UCSD-AML1 (cell line): Measurements from ENCODE around the gene STRIP1.
"Not testable (repeated sequence)": the region's sequence is repeated elsewhere in the genome, so short reads cannot be mapped to it uniquely, and the experiment has no call there.

Experiments used
- DNase-seq: peaks from one replicate; lab custom pipeline; 2025; ENCODE audit not compliant: unreplicated experiment; lab: John Stamatoyannopoulos, UW

Gene STRIP1

GRCh38 chr1:110008971-110009565 is 25.4 kb upstream of the STRIP1 start:
- DNase-seq = no peak

- no peak for DNase-seq
These were observed 22.8 kb upstream of the STRIP1 start for GRCh38 chr1:110011527-110012041.

- DNase-seq = no peak
These were observed 22.2 kb upstream of the STRIP1 start for GRCh38 chr1:110012100-110012780.

DNA sequence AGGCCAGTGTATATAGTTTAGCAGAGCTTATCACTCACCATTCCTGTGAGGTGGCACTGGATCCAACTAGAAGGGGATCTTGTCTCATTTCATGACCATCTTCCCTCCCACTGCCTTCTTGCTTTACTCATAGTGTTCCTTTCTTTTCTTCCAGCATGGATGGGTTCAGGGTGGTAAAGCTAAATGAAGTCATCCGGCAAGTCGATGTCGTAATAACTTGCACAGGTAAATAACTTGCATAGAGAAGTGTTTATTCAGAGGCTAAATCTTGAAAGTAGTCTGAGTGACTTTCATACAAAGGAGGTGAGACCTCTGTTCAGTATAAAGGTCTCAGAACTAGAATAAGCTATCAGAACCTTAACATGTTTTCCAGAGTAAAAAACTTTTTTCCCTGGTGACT is 16.6 kb upstream of the STRIP1 start:
- no peak for DNase-seq

DNA sequence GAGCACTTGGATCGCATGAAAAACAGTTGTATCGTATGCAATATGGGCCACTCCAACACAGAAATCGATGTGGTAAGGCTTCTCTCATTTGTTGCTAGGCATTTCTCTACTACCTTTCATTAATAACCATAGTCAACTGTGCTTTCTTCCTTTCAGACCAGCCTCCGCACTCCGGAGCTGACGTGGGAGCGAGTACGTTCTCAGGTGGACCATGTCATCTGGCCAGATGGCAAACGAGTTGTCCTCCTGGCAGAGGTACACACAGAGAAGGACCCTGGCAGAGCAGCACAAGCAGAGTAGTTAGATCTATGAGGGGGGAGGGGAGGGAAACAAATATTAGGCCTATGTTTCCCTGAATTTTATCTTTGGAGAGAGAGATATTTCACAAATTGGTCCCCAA is 16.0 kb upstream of the STRIP1 start:
- DNase-seq = no peak

GRCh38 chr1:110019770-110020169 is 14.7 kb upstream of the STRIP1 start:
- no peak for DNase-seq

GRCh38 chr1:110021285-110021684 is 13.1 kb upstream of the STRIP1 start:
- no peak for DNase-seq

GRCh38 chr1:110024613-110025012 is 9.8 kb upstream of the STRIP1 start:
- no peak for DNase-seq

DNA sequence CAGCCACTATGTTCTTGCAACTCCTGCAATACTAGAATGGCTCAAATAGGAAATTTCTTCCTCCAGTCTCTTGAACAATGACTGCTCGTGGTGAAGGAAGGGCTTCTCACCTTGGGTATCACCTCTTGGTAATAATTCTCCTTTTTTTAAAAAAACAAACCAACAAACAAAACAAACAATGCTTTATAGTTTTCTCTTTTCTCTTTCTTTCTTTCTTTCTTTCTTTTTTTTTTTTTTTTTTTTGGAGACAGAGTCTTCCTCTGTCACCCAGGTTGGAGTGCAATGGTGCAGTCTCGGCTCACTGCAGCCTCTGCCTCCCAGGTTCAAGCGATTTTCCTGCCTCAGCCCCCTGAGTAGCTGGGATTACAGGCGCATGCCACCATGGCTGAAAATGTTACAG is 3.7 kb upstream of the STRIP1 start:
- not testable (repeated sequence) for DNase-seq

DNA sequence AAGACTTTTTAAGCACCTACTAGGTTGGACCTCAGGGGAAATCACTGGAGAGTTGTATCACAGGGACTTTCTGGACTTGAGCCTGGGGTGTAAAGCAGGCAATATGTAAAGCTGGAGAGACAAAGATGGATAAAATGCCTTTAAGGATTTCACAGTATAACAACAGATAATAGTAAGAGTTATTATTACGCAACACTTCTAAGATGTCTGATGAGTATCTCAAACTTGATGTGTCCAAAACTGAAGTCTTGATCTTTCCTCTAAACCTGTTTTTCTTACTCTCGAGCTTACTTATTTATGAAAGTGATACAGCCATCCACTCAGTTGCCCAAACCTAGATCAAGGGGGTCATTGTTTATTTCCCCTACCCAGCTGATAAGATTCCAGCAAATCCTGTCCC is 2.1 kb upstream of the STRIP1 start:
- DNase-seq = no peak

GRCh38 chr1:110033421-110033820 is 1.0 kb upstream of the STRIP1 start:
- no peak for DNase-seq

DNA sequence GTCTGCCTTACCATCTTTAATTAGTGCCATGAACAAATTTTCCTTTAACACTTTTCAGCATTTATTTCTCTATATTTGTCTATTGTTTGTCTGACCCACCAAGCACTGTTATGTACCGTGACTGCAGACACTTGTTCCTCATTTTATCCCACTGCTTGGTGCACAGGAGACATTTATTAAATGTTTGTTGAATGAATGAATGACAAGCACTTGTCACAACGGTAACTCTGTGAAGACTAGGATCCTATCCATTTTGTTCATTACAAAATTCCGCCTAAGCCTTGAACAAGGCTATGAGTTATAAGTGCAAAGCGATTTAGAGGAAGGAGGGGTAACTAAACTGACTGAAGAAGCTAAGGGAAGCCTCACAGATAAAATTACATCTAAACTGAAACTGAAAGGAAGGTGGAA is 379 bp upstream of the STRIP1 start:
- no peak for DNase-seq

DNA sequence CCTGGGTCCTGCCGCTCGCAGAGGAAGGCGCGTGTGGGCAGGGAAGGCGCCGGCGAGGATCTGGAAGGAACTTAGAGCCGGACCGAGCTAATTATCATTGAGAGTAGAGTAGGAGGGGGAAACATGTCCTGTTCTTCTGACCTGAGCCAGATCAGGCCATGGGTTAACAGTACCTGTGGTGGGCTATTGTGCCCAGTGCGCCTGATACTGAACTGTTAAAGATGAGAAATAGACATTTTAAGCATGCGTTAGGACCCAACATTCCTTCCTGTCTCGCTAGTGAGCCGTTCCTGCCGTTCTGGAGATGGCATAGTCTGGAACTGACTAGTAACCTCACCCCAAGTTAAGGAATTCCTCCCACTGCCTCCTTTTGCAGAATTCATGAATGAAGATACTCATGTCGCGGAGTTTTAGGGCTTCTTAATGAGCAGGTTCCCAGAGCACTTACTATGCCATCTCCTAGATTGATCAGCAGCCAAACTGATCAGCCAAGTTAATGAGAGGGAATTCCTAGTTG is 870 bp downstream of the STRIP1 start:
- no peak for DNase-seq

DNA sequence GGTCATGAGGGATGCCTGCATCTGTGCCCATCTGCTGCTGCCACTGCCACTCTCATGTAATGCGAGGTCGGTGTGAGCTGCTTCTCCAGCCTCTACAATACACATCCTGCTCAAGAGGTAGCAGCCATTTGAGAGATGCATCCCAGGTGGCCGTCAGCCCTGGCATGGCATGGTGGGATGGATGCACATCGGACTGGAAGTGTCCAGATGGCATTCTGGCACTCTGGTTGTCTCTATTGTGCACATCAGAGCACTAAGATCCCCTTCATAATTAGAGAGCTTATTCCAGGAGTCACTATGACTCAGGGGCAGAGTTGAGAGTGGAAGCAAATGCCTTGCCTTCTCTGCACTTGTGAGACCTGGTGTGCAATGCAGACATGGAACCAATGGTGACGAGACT is 3.8 kb downstream of the STRIP1 start:
- no peak for DNase-seq

DNA sequence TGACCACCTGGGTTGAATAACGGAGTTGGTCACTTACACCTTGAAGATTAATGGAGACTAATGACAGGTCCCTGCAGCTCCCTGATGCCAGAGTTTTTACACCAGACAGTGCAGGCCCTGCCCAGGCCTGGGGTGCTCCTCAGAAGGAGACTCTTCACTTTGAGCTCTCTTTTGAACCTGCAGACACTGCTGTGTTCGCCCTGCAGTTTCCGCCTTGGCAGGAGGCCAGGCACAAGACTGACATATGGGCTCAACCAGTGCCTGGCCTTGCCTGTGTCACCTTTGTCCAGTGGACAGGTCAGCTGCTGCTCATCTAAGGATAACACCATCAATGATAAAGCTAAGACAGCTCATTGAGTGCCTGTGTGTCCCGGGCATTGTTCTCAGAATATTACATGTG is 5.2 kb downstream of the STRIP1 start:
- no peak for DNase-seq

DNA sequence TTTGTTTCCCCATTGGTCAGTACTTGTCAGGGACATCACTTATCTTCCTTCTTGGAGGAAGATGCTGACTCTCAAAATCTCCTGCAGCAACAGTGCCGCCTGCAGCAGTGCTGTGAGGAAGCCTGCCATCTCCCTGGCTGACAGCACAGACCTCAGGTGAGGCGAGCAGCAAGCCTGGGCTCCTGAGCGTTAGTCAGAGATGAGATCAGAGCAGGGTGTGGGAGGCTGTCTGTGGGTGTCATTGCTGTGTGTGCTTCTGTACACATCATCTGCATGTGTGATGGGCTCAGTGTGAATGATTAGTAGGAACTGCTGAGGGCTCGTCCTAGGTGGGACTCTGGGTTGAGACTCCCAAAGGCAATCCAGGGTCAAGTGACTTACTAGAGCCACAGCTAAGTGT is 6.1 kb downstream of the STRIP1 start:
- no peak for DNase-seq

DNA sequence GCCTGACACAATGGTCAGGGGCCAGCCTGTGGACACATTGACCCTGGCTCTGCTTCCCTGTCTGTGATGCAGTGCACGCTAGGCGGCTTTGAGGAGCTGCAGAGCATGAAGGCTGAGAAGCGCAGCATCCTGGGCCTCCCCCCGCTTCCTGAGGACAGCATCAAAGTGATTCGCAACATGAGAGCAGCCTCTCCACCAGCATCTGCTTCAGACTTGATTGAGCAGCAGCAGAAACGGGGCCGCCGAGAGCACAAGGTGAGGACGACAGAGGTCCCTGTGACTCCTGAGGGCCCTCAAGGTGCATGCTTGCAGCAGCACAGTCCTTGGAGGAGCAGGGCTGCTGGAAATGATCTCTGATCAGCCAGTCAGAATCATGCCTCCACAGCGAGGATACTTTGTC is 8.6 kb downstream of the STRIP1 start:
- DNase-seq = no peak

GRCh38 chr1:110047463-110047862 is 13.0 kb downstream of the STRIP1 start:
- no peak for DNase-seq

- no peak for DNase-seq
These were observed 13.8 kb downstream of the STRIP1 start for GRCh38 chr1:110048240-110048639.

- no peak for DNase-seq
These were observed 14.6 kb downstream of the STRIP1 start for GRCh38 chr1:110048923-110049601.

- no peak for DNase-seq
These were observed 15.6 kb downstream of the STRIP1 start for GRCh38 chr1:110049801-110050601.
